Suppressor macrophage treated with lipopolysaccharide for 1 hour (primary cell): ENCODE data around the gene NDE1.
"Not testable (repeated sequence)": the region's sequence is repeated elsewhere in the genome, so short reads cannot be mapped to it uniquely, and the experiment has no call there.

ENCODE experiments used
- DNase-seq, 3 donors: peaks; one replicate each; pipeline ENCODE4 v3.0.0-alpha.2; 2020 to 2022

NDE1 gene

DNA sequence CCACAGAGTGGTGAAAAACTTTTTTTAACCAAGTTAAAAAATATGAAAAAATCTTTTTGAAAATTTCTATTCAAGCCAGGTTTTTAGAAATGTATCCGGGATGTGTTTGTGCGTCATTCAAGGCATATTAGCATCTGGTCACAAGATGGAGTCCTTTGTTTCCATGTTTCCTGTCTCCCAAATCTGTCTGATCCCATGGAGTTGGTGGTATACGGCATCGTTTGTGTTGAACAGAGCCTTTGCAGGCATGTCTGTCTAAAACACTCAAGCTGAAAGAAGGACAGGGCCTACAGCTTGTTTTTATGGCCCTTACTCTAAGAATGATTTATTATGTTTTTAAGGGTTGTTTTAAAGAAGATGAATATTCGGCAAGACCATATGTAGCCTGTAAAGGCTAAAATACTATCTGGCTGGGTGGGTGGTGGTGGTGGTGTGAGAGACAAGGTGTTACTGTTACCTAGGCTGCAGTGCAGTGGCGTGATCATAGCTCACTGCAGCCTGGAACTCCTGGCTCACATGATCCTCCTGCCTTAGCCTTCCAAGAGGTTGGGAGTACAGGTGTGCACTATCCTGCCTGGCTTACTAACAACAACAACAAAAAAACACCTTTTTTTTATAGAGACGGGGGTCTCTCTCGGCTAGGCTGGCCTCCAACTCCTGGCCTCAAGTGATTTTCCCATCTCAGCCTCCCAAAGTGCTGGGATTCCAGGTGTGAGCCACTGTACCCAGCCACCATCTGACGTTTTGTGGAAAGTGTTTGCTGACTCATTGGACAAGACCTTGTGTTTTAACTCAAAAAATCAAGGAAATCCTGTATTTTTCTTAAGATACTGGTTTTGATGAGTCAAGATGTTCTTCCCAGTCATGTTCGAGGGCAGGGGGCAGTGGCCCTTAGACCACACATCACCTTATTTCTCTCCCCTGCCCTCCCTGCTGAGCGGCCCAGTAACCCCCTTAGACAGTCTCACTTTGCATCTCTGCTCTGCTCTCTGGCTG, 52.2 kb downstream of the NDE1 start:
- DNase-seq = no peak

DNA sequence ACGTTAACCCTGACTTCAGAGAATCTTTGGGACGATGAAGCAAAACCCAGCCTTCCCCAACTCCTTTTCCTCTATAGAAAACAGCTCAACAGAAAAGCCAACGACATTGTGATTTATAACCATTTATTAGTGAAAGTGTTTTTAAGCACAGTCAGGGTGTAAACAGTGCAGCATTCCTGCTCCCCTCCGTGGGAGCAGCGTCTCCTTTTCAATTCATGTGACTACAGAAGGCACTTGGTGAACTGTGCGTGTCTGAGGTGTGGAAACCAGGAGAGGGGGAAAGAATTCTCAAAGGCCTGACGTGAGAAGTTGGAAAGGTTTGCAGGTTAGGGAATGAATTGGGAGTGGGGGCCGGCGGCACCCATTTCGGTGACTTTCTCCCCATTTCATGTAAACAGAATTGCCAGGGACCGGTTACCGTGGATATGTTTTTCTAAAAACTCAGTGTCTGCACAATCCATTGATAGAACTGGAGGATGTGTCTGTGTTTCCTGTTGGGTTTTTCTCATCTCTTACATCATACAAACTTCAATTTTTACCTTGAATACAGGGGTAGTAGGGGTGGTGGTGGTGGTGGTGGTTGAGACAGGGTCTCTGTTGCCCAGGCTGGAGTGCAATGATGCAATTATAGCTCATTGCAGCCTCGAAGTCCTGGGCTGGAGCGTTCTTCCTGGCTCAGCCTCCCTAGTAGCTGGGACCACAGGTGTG, 53.1 kb downstream of the NDE1 start:
- no peak for DNase-seq

DNA sequence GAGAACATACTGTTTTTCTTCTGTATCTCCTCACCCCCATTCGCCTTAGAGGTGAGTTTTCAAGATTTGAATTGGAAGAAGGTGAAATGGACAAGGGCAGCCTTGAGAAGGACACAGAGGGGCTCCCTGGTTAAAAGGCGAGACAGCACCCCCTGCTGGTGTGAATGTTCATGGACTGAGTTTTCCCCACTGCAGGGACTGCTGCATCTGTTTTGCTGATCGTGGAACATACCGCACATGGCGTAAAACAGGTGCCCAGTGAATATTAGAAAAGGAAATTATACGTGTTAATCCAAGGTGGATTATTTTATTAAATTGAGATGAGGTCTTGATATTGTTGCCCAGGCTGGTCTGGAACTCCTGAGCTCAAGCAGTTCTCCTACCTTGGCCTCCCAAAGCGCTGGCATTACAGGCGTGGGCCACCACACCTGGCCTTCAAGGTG, 54.5 kb downstream of the NDE1 start:
- DNase-seq = peak; percentile 73 to 87 (median 79)

DNA sequence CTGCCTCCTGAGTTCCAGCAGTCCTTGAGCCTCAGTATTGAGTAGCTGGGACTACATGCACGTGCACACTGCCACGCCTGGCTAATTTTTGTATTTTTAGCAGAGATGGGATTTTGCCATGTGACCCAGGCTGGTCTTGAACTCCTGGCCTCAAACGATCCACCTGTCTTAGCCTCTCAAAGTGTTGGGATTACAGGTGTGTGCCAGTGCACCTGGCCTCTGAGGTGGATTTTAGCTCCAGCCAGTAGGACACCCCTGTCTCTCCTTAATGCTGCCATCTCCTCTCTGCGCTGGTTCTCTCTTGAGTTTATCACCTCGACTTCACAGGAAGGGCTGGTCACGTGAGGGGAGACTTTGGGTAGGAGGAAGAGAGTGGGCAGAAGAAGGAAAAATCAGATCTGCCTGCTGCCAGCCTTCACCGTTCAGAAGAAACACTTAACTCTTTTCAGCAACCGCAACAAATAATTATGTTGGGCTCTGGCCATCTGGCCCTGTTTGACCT, 55.1 kb downstream of the NDE1 start:
- peak in 1 of 3 donors; percentile 6 for DNase-seq

DNA sequence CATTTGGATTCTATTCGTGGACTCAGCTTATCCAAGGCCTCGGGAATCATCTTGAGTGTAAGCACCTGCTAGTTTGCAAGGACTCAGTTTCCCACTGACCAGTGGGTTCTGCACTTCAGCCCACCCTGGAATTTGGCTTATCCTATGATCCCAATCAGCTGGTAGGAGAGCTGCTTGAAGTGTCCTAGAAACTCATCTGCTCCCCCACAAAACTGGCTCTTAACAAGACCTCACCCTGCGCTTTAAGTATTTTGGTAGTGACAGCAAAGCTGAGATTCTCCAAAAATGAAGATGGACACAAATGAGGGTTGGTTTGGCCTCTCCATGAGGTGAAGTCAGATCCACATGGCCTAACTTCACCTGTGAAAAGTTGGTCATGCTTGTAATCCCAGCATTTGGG, 57.3 kb downstream of the NDE1 start:
- DNase-seq = no peak

DNA sequence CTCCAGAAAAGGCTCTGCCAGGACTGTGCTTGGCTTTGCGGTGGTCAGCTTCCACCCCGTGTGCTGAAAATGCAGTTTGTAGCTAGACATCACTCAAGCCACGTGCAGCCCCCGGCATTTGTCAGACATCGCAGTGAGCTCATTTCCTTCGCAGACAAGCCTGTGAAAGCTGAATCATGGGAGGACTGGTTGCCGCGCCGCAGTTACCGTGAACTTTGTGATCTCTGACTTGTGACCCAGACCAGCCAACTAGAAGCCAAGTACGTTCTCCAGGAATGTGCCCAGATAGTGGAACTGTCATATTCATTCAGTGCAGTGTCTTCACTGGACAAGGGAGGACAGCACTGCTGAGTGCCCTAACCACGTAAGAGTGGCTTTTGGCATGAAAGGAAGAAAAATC, 58.1 kb downstream of the NDE1 start:
- no peak for DNase-seq

DNA sequence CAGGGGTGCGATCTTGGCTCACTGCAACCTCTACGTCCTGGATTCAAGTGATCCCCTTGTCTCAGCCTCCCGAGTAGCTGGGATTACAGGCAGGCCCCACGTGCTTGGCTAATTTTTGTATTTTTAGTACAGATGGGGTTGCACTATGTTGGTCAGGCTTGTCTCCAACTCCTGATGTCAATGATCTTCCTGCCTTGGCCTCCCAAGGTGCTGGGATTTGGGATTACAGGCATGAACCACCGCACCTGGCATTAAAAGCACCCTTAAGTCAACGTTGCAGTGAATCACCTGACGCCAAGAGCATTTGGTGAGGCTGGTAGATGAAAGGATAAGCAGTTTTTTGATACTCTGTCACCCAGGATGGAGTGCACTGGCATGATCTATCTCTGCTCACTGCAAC, 59.0 kb downstream of the NDE1 start:
- no peak for DNase-seq

DNA sequence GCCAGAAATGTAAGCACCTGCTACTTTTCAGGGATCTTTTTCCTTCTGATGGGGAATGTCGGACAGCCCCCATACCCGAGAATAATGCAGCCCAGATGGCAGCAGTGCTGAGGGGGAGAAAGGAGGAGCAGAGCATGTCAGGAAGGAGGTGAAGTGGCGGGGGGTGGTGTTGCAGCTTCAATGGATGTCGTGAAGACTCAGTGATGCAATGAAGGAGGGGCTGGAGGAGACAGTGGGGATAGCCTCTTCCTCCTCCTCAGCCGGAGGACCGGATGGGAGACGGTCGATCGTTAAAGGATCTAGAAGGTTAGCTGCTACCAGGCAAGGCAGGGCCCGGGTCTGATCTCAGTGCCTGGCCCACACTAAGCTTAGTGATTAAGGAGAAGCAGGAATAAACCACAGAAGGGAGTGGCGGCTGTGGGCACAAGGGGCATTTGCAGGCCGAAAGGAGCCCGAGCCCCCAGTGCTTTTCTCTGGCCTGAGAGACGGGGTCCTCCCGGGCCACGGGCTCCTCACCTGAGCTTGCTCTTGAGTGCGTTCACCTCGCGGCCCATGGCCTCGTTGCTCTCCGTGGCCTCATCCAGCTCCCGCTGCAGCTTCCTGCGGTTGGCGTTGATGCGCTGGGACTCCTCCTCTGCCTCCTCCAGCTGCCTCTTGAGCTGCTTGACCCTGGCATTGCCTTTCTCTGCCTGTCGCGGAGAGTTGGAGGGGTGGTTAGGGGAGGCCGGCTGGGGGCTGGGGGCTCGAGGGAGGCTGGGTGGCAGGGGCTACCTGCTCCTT, 64.5 kb downstream of the NDE1 start:
- DNase-seq = no peak

DNA sequence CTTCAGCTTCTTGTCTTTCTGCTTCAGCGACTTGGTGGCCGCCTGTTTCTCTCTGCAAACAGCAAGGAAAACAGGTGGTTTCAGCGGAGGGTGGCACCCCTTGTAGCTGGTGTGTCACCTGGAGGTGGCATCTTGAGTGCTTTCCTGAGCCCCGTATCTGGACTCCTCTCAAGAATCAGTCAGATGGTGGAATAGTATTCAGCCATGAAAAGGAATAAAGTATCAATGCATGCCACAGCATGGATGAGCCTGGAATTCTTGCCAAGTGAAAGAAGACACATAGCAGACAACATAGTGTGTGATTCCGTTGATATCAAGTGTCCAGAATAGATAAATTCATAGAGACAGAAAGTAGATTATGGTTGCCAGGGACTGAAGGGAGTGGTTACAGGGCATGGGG, 65.2 kb downstream of the NDE1 start:
- DNase-seq = no peak

DNA sequence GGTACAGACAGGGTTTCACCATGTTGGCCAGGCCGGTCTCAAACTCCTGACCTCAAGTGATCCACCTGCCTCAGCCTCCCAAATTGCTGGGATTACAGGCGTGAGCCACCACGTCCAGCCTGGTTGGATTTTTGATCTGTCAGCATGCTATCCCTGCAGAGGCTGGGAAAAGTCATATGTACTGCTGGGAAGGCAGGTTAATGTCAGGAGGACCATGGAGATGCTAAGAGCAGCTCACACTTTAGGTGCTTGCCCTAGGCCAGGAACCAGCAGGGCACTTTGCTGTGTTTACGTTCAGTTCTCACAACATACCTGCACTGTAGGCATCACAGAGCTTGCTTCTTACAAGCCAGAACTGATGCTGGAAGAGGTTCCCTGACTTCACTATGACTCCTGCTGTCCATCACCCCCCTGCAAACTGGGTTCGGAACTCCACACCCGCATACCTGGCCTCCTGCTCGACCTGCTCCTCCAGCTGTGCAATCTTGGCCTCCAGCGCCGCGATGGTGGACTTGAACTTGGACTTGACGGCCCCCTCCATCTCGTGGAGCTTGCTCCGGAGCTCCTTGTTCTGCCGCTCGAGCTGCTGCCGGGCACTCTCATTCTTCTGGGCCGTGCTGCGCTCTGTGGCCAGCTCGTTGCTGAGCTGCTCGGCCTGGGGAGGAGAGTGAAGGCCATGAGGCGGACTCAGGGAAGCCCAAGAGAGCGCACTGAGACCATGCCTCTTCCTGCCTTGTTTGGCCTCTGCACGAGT, 66.8 kb downstream of the NDE1 start:
- no peak for DNase-seq

DNA sequence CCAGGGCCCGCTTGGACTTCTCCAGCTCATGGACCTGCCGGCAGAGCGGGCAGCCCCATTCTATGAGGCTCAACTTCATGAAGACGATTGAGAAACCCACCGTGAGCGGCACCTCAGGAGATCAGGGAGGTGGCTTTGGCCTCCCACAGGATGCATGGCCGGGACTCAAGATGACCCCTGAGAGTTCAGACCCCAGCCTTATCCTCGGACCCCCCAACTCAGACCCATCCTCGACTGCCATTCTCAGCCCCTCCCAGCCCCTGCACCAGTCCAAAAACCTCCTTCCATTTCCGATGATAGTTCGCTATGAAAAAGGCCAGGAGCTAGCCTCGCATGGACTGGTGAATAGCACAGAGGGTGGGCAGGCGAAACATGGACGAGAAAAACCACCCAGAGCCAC, 71.0 kb downstream of the NDE1 start:
- DNase-seq = no peak

DNA sequence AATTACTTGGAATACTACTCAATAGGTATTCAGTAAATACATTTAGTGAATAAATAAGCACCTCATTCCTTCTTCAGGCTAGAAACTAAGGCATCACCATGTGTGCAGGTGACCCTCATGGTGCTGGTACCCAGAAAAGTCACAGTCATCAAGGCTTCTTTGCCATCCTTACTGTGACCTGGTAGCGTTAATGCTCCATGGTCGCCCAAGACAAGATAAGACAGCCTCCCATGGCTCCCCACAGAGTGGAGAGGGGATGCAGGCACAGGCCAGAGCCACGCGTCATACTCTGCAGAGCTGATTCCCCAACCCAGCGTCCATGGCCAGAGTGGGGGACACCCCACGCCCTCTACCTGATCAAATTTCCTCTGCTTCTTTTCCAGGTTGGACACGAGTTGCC, 73.8 kb downstream of the NDE1 start:
- no peak for DNase-seq

DNA sequence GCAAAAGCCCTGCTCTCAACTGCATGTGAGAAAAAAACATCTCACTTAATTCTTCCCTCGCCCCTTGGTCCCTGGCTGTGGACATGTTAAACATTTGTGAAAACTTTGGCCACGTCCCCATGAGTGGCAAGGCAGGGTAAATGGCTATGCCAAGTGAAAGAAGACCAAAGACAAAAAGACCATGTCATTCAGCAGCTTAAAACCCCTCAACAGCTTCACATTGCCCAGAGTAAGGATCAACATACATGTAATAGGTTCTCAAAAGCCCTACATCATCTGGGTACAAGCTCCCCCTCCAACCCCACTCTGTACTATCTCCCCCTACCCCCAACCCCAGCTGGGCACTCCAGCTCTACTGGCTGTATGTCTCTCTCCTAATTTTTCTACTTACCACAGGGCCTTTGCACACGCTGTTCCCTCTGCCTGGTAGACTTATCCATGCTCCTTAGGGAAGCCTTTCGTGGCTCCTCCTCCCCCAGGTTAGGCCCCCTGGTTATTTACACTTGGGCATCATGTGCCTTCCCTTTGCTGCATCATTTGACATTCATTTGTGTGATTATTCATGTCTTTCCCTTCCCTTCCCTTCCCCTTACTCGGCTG, 75.7 kb downstream of the NDE1 start:
- no peak for DNase-seq

DNA sequence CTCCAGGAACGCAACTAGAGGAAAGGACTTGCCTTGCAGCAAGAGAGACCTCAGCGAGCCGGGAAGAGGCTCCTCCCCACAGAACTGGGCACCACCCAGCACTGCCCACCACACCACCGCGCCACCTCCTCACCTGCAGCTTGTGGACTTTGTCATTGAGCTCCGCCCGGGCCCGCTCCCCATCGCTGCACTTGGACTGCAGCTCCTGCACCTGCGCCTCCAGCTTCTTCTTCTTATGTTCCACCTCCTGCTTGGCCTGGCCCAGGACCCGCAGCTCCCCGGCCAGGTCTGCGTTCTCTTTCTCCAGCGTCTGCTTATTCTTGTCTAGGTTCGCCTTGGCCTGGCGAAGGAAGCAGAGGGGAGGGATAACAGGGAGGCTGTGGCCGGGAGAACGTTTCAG, 76.7 kb downstream of the NDE1 start:
- no peak for DNase-seq

DNA sequence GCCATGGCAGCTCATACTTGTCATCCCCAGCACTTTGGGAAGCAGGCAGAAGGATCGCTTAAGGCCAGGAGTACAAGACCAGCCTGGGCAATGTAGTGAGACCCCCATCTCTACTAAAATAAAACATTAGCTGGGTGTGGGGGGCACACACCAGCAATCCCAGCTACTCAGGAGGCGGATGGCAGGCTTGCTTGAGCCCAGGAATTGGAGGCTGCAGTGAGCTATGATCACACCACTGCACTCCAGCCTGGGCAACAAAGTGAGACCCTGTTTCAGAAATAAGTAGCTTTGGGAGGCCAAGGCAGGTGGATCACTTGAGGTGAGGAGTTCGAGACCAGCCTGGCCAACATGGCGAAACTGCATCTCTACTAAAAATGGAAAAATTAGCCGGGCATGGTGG, 77.7 kb downstream of the NDE1 start:
- not testable (repeated sequence) for DNase-seq

DNA sequence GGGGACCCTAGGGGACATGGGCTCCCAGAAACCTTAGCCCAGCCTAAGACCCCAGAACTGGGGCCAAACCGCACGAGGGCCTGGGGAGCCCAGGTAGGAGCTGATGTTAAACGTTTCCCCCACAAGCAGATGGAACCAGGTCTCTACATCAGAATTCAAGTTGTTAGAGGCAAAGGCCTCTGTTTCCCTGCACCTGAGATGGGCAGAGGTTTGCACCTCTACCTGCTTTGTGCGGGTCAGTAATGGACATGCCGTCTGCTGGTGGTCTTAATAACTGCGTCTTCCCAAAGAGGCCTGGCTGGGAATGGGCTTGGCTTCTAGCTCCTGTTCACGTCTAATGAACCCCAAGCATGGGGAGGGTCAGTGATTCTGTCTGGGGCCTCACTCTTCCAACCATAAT, 79.1 kb downstream of the NDE1 start:
- no peak for DNase-seq

DNA sequence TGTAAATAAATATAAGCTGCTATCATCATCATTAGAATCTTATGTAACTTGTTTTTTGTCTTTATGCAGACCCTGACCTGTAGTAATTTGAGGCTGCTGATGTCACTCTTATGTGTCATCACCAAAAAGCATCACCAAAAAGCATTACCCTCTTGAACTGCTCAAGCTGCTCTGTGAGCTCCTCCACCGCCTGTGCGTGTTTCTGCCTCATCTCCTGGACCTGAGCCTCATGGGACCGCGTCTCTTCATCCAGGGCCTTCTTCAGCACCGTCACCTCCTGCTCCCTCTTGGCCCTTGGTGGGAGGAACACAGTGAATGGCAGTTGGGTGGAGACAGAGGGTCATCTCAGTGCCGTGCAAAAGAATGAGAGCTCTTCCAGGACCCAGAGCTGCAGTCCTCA, 82.4 kb downstream of the NDE1 start:
- no peak for DNase-seq

DNA sequence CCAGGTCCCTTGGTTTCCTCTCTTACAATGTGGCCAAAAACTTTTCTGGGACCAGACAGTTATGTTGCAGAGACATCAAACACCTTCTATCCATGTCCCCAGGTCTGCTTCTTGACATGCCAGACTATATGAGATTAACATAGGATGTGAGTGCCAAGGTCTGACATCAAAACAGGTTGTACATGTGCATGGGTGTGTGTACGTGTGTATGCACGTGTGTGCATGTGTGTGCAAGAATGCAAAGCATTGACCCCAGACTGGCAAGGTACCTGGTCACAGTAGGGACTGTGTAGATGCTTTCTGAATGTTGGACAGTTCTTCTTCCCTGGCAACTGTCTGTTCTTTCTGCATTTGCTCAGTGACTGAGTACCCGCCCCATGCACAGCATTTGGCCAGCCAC, 85.6 kb downstream of the NDE1 start:
- DNase-seq = no peak

DNA sequence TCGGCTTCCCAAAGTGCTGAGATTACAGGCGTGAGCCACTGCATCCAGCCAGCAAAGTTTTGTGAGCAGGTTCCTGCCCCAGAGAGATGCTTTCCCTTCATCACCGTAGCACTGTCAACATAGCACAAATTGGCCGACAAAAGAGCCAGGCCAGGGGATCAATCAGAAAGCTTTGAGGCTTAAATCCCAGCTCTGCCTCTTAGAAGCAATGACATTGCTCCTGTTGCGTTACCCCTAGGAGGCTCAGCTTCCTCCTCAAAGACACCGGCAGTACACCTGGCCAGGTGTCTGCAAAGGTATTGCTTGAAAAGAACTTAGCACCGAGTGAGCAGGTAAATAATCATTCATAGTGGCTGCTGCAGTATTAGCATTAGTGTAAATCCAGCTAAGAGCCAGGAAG, 86.5 kb downstream of the NDE1 start:
- no peak for DNase-seq

DNA sequence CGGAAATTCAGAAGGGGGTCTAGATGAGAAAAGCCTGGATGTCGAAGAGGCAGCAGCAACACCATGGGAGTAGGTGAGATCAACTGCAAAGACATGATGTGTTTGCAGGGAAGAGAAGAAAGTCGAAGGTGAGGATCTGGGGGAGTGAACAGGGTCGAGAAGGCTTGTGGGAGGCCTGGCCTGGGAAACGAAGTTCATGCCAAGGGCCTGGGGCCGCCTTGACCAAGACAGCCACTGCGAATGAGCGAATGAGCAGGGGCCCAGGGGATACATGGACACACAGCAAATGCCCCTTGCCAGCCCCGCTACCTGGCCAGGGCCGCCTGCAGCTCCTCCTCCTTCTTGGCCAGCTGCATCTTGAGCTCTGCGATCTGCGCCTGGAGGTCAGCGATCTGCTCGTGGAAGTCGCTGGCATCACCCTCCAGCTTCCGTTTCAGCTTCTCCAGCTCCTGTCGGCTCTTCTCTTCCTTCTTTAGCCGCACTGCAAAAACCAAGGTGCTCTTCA, 87.1 kb downstream of the NDE1 start:
- DNase-seq = no peak

DNA sequence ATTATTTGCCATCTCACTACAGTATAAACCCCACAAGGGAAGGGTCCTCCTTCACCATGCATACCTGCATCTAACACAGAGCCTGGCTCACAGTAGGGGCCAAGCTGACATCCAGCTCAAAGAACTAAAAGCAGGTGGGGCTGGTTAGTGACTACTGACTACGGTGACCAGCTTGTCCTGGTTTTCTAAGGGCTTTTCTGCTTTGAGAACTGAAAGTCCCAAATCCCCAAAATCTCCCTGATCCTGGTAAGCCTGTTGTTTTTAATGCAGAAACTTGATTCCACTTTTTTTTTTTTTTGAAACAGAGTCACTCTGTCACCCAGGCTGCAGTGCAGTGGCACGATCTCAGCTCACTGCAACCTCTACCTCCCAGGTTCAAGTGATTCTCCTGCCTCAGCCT, 89.4 kb downstream of the NDE1 start:
- no peak for DNase-seq

DNA sequence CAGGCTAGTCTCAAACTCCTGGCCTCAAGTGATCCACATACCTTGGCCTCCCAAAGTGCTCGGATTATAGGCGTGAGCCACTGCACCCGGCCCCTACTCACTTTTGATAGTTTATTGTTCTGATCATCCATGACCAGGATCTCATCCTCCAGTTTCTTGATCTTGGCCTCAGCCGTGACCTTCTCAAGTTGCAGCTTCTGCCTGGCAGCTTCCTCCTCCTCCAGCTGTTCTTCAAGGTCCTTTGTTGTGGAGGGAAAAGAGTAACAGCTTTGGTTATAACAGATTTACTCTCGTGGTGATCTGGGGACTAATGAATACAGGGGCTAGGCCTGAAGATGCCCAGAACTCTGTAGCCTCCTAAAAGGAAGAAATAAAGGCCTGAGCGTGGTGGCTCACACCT, 89.9 kb downstream of the NDE1 start:
- no peak for DNase-seq
